Liver (tissue), 9 donors: ENCODE results near the gene TCF7L1. TPM values are rescaled to one million over a fixed set of nuclear protein-coding genes. Genes with fewer than 3 reads are reported as not detected.

Experiments used
- DNase-seq: peaks from one replicate; pipeline ENCODE4 v3.0.0-alpha.2; 2017; ENCODE audit warnings: low spot score
- H3K27ac ChIP-seq, 2 donors: one replicate each; pipeline ENCODE4 v1.7.0; 2013; ENCODE audit warnings: inconsistent platforms in 2 of 2, low read length in 2 of 2, control low read depth in 1 of 2, low read depth in 1 of 2, mild to moderate bottlenecking in 1 of 2
- H3K27me3 ChIP-seq, 4 donors: one replicate each; pipeline versions ENCODE4 v1.6.1 to v1.7.0; 2013; ENCODE audit warnings: low read length in 3 of 4, inconsistent platforms in 1 of 4, mild to moderate bottlenecking in 1 of 4, moderate library complexity in 1 of 4; ENCODE audit not compliant: control insufficient read depth in 4 of 4, insufficient read depth in 4 of 4
- H3K36me3 ChIP-seq, 4 donors: one replicate each; pipeline versions ENCODE4 v1.6.1 to v1.7.0; 2013; ENCODE audit warnings: low read length in 3 of 4, mild to moderate bottlenecking in 3 of 4, low read depth in 1 of 4, moderate library complexity in 1 of 4; ENCODE audit not compliant: control insufficient read depth in 4 of 4, insufficient read depth in 3 of 4
- H3K4me1 ChIP-seq, 4 donors: one replicate each; pipeline versions ENCODE4 v1.6.1 to v1.7.0; 2013; ENCODE audit warnings: low read length in 3 of 4, mild to moderate bottlenecking in 3 of 4, moderate library complexity in 1 of 4; ENCODE audit not compliant: control insufficient read depth in 4 of 4, insufficient read depth in 4 of 4
- H3K4me3 ChIP-seq, 3 donors: one replicate each; pipeline versions ENCODE4 v1.6.1 to v1.7.0; 2013; ENCODE audit warnings: low read length in 3 of 3, control low read depth in 1 of 3, low read depth in 1 of 3, mild to moderate bottlenecking in 1 of 3
- H3K9ac ChIP-seq, 2 donors: one replicate each; pipeline ENCODE4 v1.7.0; 2013; ENCODE audit warnings: low read length in 2 of 2, mild to moderate bottlenecking in 2 of 2, moderate library complexity in 2 of 2, control low read depth in 1 of 2, low read depth in 1 of 2
- H3K9me3 ChIP-seq, 4 donors: one replicate each; pipeline versions ENCODE4 v1.6.1 to v1.7.0; 2013; ENCODE audit warnings: low read length in 3 of 4; ENCODE audit not compliant: control insufficient read depth in 4 of 4
- CTCF ChIP-seq: fragments of 150-350 bp; IDR thresholded peaks from 2 replicates; pipeline ENCODE4 v1.5.1; 2017; ENCODE audit warnings: improper control_type of control experiment, low read depth, low read length; ENCODE audit not compliant: missing input control
- EGR1 ChIP-seq, 2 donors: IDR thresholded peaks; 2 replicates each; pipeline ENCODE4 v1.6.1; 2016 to 2018; ENCODE audit warnings: antibody characterized with exemption in 2 of 2, low read depth in 2 of 2
- FOXA1 ChIP-seq: IDR thresholded peaks from 2 replicates; pipeline ENCODE4 v1.6.1; 2016; ENCODE audit warnings: antibody characterized with exemption
- FOXA2 ChIP-seq: IDR thresholded peaks from 2 replicates; pipeline ENCODE4 v1.6.1; 2016; ENCODE audit warnings: antibody characterized with exemption
- GABPA ChIP-seq, 2 donors: IDR thresholded peaks in 1 of 2; conservative IDR thresholded peaks in 1 of 2; 2 replicates each; pipeline ENCODE4 v1.6.1; 2016; ENCODE audit warnings: antibody characterized with exemption in 2 of 2, mild to moderate bottlenecking in 1 of 2, moderate library complexity in 1 of 2
- HNF4A ChIP-seq, 2 donors: conservative IDR thresholded peaks; 2 replicates each; pipeline ENCODE4 v1.6.1; 2016; ENCODE audit warnings: antibody characterized with exemption in 2 of 2, mild to moderate bottlenecking in 2 of 2
- HNF4G ChIP-seq: IDR thresholded peaks from 2 replicates; pipeline ENCODE4 v1.6.1; 2016; ENCODE audit warnings: antibody characterized with exemption
- JUND ChIP-seq, 2 donors: IDR thresholded peaks; 2 replicates each; pipeline ENCODE4 v1.6.1; 2016; ENCODE audit warnings: antibody characterized with exemption in 2 of 2
- NR2F2 ChIP-seq: IDR thresholded peaks from 2 replicates; pipeline ENCODE4 v1.6.1; 2016; ENCODE audit warnings: antibody characterized with exemption
- RAD21 ChIP-seq, 2 donors: IDR thresholded peaks; 2 replicates each; pipeline ENCODE4 v1.6.1; 2016; ENCODE audit warnings: antibody characterized with exemption in 2 of 2, mild to moderate bottlenecking in 2 of 2
- RXRA ChIP-seq, 2 donors: IDR thresholded peaks; 2 replicates each; pipeline ENCODE4 v1.6.1; 2017 to 2018; ENCODE audit warnings: antibody characterized with exemption in 2 of 2, mild to moderate bottlenecking in 1 of 2
- SP1 ChIP-seq: IDR thresholded peaks from 2 replicates; pipeline ENCODE4 v1.6.1; 2018; ENCODE audit warnings: antibody characterized with exemption, mild to moderate bottlenecking
- TAF1 ChIP-seq: conservative IDR thresholded peaks from 2 replicates; pipeline ENCODE4 v1.6.1; 2016; ENCODE audit warnings: antibody characterized with exemption, mild to moderate bottlenecking
- YY1 ChIP-seq: IDR thresholded peaks from 2 replicates; pipeline ENCODE4 v1.6.1; 2016; ENCODE audit warnings: antibody characterized with exemption, mild to moderate bottlenecking
- WGBS: extraction: QIAGEN DNeasy Blood & Tissue Kit; methylation state at CpG from one replicate; pipeline ENCODE4 v1.1.7; 2013; 5-methylcytosine and 5-hydroxymethylcytosine counted together
- polyA plus RNA-seq, 2 donors: library from polyadenylated mRNA; stranded (reverse) in 1 of 2; unstranded in 1 of 2; fragments of 200-250 nt in 1 of 2; fragments of >200 nt in 1 of 2; fragmentation: Nextera tagmentation in 1 of 2; extraction: Ambion mirVana in 1 of 2; gene quantifications; one replicate each; pipeline versions ENCODE4 v1.2.1 to v1.2.3, GENCODE V29; 2013 to 2015
- total RNA-seq, 2 donors: library from RNA; depleted of rRNA; stranded (reverse); fragments of >200 nt; gene quantifications; one replicate each; pipeline ENCODE4 v1.2.3, GENCODE V29; 2014
- TF ChIP-seq, protein P1 (sequence below): IDR thresholded peaks from 2 replicates; pipeline ENCODE4 v1.6.1; 2016; ENCODE audit warnings: antibody characterized with exemption
- TF ChIP-seq, protein P2 (sequence below): IDR thresholded peaks from 2 replicates; pipeline ENCODE4 v1.6.1; 2016; ENCODE audit warnings: antibody characterized with exemption
- TF ChIP-seq, protein P3 (sequence below): IDR thresholded peaks from 2 replicates; pipeline ENCODE4 v1.6.1; 2016; ENCODE audit warnings: antibody characterized with exemption, mild to moderate bottlenecking
- TF ChIP-seq, protein P4 (sequence below): IDR thresholded peaks from 2 replicates; pipeline ENCODE4 v1.6.1; 2016; ENCODE audit warnings: antibody characterized with exemption
- donor health status: healthy.
- donor health status: healthy.
- donor health status: healthy.
- donor health status: healthy.
- donor health status: healthy.

The TCF7L1 gene
- total and polyA plus RNA-seq, 4 donors = 1.6 to 6.0 (median 4.8) TPM

DNA sequence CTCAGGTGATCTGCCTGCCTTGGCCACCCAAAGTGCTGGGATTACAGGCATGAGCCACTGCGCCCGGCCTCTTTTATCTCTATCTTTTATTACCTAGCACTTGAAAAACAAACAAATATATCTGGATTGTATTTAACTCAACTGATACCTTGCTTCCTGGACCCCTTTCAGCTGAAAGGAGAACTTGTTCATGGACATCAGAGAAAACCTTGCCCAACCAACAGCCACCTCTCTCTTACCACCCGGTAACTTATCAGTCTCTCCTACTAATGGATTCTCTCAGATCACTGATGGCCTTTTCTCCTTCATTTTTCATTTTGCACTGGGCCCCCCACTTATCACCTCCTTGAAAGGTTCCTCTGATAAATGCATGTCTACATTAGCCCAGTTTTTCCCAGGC, 214.4 kb downstream of the TCF7L1 start:
- Histone ChIP-seq H3K36me3 (peaks cover 7 to 68% (median 57%) of the 10 kb centered on the region in 4 donors), H3K9me3 (no peaks in the 10 kb centered on the region), H3K4me3 (no peak overlapping the region), H3K9ac (no peak overlapping the region), H3K27ac (no peak overlapping the region), H3K4me1 (peaks cover 0 to 1% (median 0%) of the 10 kb centered on the region in 4 donors), H3K27me3 (no peaks in the 10 kb centered on the region)
- 85% methylated on average over 3 of the region's 3 CpGs for WGBS
- TF ChIP-seq, protein P1, sequence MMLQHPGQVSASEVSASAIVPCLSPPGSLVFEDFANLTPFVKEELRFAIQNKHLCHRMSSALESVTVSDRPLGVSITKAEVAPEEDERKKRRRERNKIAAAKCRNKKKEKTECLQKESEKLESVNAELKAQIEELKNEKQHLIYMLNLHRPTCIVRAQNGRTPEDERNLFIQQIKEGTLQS = no peak
- TF ChIP-seq FOXA2 (no peak), HNF4A (conservative IDR thresholded peaks at IDR 0.05) (no peak), RXRA (IDR thresholded peaks at IDR 0.05) (no peak), YY1 (no peak), RAD21 (IDR thresholded peaks at IDR 0.05) (no peak), JUND (IDR thresholded peaks at IDR 0.05) (no peak), NR2F2 (no peak), SP1 (no peak), GABPA (IDR thresholded peaks at IDR 0.05 in 1 of 2, conservative IDR thresholded peaks at IDR 0.05 in 1 of 2) (no peak), TAF1 (no peak), HNF4G (no peak), FOXA1 (no peak), CTCF (no peak), EGR1 (IDR thresholded peaks at IDR 0.05; ENCODE audit: low read depth in 2 of 2) (no peak)
- TF ChIP-seq, protein P2, sequence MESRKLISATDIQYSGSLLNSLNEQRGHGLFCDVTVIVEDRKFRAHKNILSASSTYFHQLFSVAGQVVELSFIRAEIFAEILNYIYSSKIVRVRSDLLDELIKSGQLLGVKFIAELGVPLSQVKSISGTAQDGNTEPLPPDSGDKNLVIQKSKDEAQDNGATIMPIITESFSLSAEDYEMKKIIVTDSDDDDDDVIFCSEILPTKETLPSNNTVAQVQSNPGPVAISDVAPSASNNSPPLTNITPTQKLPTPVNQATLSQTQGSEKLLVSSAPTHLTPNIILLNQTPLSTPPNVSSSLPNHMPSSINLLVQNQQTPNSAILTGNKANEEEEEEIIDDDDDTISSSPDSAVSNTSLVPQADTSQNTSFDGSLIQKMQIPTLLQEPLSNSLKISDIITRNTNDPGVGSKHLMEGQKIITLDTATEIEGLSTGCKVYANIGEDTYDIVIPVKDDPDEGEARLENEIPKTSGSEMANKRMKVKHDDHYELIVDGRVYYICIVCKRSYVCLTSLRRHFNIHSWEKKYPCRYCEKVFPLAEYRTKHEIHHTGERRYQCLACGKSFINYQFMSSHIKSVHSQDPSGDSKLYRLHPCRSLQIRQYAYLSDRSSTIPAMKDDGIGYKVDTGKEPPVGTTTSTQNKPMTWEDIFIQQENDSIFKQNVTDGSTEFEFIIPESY = no peak
- TF ChIP-seq, protein P3, sequence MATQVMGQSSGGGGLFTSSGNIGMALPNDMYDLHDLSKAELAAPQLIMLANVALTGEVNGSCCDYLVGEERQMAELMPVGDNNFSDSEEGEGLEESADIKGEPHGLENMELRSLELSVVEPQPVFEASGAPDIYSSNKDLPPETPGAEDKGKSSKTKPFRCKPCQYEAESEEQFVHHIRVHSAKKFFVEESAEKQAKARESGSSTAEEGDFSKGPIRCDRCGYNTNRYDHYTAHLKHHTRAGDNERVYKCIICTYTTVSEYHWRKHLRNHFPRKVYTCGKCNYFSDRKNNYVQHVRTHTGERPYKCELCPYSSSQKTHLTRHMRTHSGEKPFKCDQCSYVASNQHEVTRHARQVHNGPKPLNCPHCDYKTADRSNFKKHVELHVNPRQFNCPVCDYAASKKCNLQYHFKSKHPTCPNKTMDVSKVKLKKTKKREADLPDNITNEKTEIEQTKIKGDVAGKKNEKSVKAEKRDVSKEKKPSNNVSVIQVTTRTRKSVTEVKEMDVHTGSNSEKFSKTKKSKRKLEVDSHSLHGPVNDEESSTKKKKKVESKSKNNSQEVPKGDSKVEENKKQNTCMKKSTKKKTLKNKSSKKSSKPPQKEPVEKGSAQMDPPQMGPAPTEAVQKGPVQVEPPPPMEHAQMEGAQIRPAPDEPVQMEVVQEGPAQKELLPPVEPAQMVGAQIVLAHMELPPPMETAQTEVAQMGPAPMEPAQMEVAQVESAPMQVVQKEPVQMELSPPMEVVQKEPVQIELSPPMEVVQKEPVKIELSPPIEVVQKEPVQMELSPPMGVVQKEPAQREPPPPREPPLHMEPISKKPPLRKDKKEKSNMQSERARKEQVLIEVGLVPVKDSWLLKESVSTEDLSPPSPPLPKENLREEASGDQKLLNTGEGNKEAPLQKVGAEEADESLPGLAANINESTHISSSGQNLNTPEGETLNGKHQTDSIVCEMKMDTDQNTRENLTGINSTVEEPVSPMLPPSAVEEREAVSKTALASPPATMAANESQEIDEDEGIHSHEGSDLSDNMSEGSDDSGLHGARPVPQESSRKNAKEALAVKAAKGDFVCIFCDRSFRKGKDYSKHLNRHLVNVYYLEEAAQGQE = no peak
- TF ChIP-seq, protein P4, sequence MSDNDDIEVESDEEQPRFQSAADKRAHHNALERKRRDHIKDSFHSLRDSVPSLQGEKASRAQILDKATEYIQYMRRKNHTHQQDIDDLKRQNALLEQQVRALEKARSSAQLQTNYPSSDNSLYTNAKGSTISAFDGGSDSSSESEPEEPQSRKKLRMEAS = no peak
- DNase-seq = no peak
